GM12878 (cell line): Measurements from ENCODE around the gene FTHL17. TPM values are rescaled to one million over a fixed set of nuclear protein-coding genes. Genes with fewer than 3 reads are reported as not detected.
A peak's percentile ranks its signal among the peaks of the same experiment; 100 is the strongest.

Experiments used
- ATAC-seq: fragments of 200-7000 bp; cut with Tn5 transposase; 3 replicates; pipeline ENCODE4 v1.9.1; 2020; ENCODE audit warnings: mild to moderate bottlenecking, moderate library complexity
- Bru-seq: library from RNA; stranded (reverse); fragments of 400-500 nt; gene quantifications from one replicate; lab custom pipeline; 2021; lab: Mats Ljungman, UMichigan
- BruChase-seq, 2 experiments: library from RNA; stranded (reverse); fragments of 400-500 nt; gene quantifications; one replicate each; lab custom pipeline; 2021; lab: Mats Ljungman, UMichigan
- BruUV-seq: library from RNA; stranded (reverse); fragments of 400-500 nt; replicated peaks from 2 replicates; lab custom pipeline; 2021; lab: Mats Ljungman, UMichigan
- CTCF ChIA-PET: fragments of 300-600 bp; sonication (Branson Sonifier 250); formaldehyde crosslinking; extraction: SDS; loops from one replicate; lab custom pipeline; 2021; ENCODE audit warnings: inconsistent platforms; lab: Yijun Ruan, JAX
- POLR2A ChIA-PET: fragments of 350-600 bp; formaldehyde crosslinking; extraction: SDS; loops from one replicate; lab custom pipeline; 2021; ENCODE audit warnings: inconsistent platforms; lab: Charles Lee
- RAD21 ChIA-PET: fragments of 300-600 bp; sonication (Branson Sonifier 250); formaldehyde crosslinking; loops from one replicate; lab custom pipeline; 2023; ENCODE audit warnings: antibody characterized with exemption; ENCODE audit not compliant: unreplicated experiment; lab: Charles Lee
- SMC1A ChIA-PET: fragments of 300-600 bp; sonication (Branson Sonifier 250); formaldehyde crosslinking; loops from one replicate; lab custom pipeline; 2023; ENCODE audit not compliant: unreplicated experiment, uncharacterized antibody; lab: Charles Lee
- DNase-seq: peaks from one replicate; pipeline ENCODE4 v3.0.0-alpha.2; 2011; ENCODE audit warnings: low read depth, low spot score
- FAIRE-seq: peaks from 3 replicates; lab custom pipeline; 2011; peaks lifted over from hg19 to GRCh38; lab: Jason Lieb, UNC
- H2AFZ ChIP-seq: 2 replicates; pipeline ENCODE4 v1.6.0; 2011; ENCODE audit warnings: low read depth, low read length, control low read depth; ENCODE audit not compliant: control insufficient read depth
- H3K27ac ChIP-seq: 2 replicates; pipeline ENCODE4 v1.5.1; 2011; ENCODE audit warnings: control low read depth; ENCODE audit not compliant: control insufficient read depth, insufficient read depth
- H3K27me3 ChIP-seq, 2 experiments: replicated peaks in 1 of 2; 2 replicates each; pipeline versions ENCODE4 v1.6.0 to v1.6.1; 2011; ENCODE audit warnings: low read length in 1 of 2; ENCODE audit not compliant: control insufficient read depth in 2 of 2, insufficient read depth in 2 of 2
- H3K36me3 ChIP-seq, 2 experiments: 2 replicates each; pipeline ENCODE4 v1.5.1; 2011; ENCODE audit warnings: low read length in 1 of 2; ENCODE audit not compliant: control insufficient read depth in 2 of 2, insufficient read depth in 2 of 2
- H3K4me1 ChIP-seq: 2 replicates; pipeline ENCODE4 v1.6.1; 2011; ENCODE audit warnings: mild to moderate bottlenecking, low read length, moderate library complexity, mixed read lengths; ENCODE audit not compliant: control insufficient read depth, insufficient read depth
- H3K4me2 ChIP-seq: 2 replicates; pipeline ENCODE4 v1.6.0; 2011; ENCODE audit warnings: control low read depth; ENCODE audit not compliant: control insufficient read depth, insufficient read depth
- H3K4me3 ChIP-seq: fragments of 200-600 bp; sonication (generic); 2 replicates; pipeline ENCODE4 v1.5.1; 2016
- H3K79me2 ChIP-seq: 2 replicates; pipeline ENCODE4 v1.6.0; 2011; ENCODE audit warnings: low read length; ENCODE audit not compliant: control insufficient read depth, insufficient read depth
- H3K9ac ChIP-seq: 2 replicates; pipeline ENCODE4 v1.8.0; 2011; ENCODE audit warnings: low read length, control low read depth, mixed read lengths; ENCODE audit not compliant: control insufficient read depth, insufficient read depth
- H3K9me3 ChIP-seq: replicated peaks from 3 replicates; pipeline ENCODE4 v1.5.1; 2011; ENCODE audit warnings: mild to moderate bottlenecking, low read length; ENCODE audit not compliant: control insufficient read depth, insufficient read depth
- H4K20me1 ChIP-seq: 2 replicates; pipeline ENCODE4 v1.6.0; 2011; ENCODE audit not compliant: control insufficient read depth, insufficient read depth
- NR2C2 ChIP-seq: IDR thresholded peaks from 2 replicates; pipeline ENCODE4 v1.6.1; 2011; ENCODE audit warnings: borderline replicate concordance, low read depth; ENCODE audit not compliant: control insufficient read depth, insufficient read length
- WGBS: methylation state at CpG from one replicate; pipeline ENCODE4 v1.1.6; 2016; ENCODE audit warnings: low lambda C conversion rate; ENCODE audit not compliant: insufficient replicate concordance, insufficient coverage; ENCODE audit errors: missing lambda C conversion rate; 5-methylcytosine and 5-hydroxymethylcytosine counted together
- in situ Hi-C: fragments of 300-500 bp; cut with MboI; formaldehyde crosslinking; loops from 9 replicates; pipeline ENCODE4 v1.14.3; 2018; ENCODE audit warnings: mixed read lengths
- intact Hi-C: fragments of 100-400 bp; cut with micrococcal nuclease; formaldehyde crosslinking; loops from one replicate; pipeline ENCODE4 v1.14.2; 2022; ENCODE audit not compliant: unreplicated experiment
- long read RNA-seq, 2 experiments: library from polyadenylated mRNA; unstranded; transcript quantifications; one replicate each; pipeline ENCODE4 v2.0.0, GENCODE V29; 2019 to 2020
- polyA minus RNA-seq, 3 experiments: library from RNA; depleted of rRNA, polyadenylated mRNA; stranded (reverse); fragments of >200 nt; gene quantifications; 2 replicates each; pipeline ENCODE4 v1.2.3, GENCODE V29; 2011
- polyA plus RNA-seq, 11 experiments: library from polyadenylated mRNA; depleted of rRNA in 4 of 11; unstranded in 6 of 11; stranded (reverse) in 5 of 11; fragments of >200 nt; fragmentation: Nextera tagmentation in 4 of 11; fragmentation: Illumina TruSeq in 1 of 11; extraction: Ambion mirVana in 4 of 11; extraction: Trizol in 1 of 11; gene quantifications; 1 replicate in 1 of 11; 2 replicates in 10 of 11; pipeline versions ENCODE4 v1.2.1 to v1.2.3, GENCODE V29; 2011 to 2016; ENCODE audit warnings: inconsistent platforms in 2 of 11, missing spikeins in 2 of 11, low read depth in 1 of 11
- total RNA-seq, 4 experiments: library from RNA; depleted of rRNA in 3 of 4; stranded (reverse); fragments of >200 nt in 3 of 4; fragmentation: Illumina TruSeq in 1 of 4; extraction: Trizol in 1 of 4; gene quantifications; 2 replicates each; pipeline versions ENCODE4 v1.2.1 to v1.2.3, GENCODE V29; 2013 to 2021
- TF ChIP-seq, protein P1 (sequence below): fragments of 450-650 bp; IDR thresholded peaks from 2 replicates; pipeline ENCODE4 v1.6.1; 2017; ENCODE audit warnings: mild to moderate bottlenecking

FTHL17 gene
- not detected in 2 replicates for total RNA-seq (2013; cell fraction: nucleolus; rRNA removed)
- not detected in 2 replicates for total RNA-seq (2014; rRNA removed)
- not detected in 2 replicates for total RNA-seq (2014; rRNA removed; fragmentation: Illumina TruSeq; extraction: Trizol)
- total RNA-seq (2021) = not detected in 2 replicates
- polyA plus RNA-seq (2011; ENCODE audit: low read depth) = not detected
- not detected in 2 replicates for polyA plus RNA-seq (2011; rRNA removed)
- not detected in 2 replicates for polyA plus RNA-seq (2011; cell fraction: cytosol; rRNA removed)
- polyA plus RNA-seq (2011; cell fraction: nucleus; rRNA removed) = not detected in 2 replicates
- not detected in 2 replicates for polyA plus RNA-seq (2012)
- not detected in 2 replicates for polyA plus RNA-seq (2014; fragmentation: Illumina TruSeq; extraction: Trizol)
- polyA plus RNA-seq (2014; fragmentation: Nextera tagmentation; extraction: Ambion mirVana) = not detected
- not detected in 2 replicates for polyA plus RNA-seq (2014; rRNA removed)
- not detected for polyA plus RNA-seq (2016; fragmentation: Nextera tagmentation; extraction: Ambion mirVana)
- not detected in 2 replicates for polyA minus RNA-seq (2011; rRNA and poly(A)+ RNA removed)
- polyA minus RNA-seq (2011; cell fraction: cytosol; rRNA and poly(A)+ RNA removed) = not detected in 2 replicates
- polyA minus RNA-seq (2011; cell fraction: nucleus; rRNA and poly(A)+ RNA removed) = not detected in 2 replicates
- Bru-seq, nascent RNA = not detected
- BruChase-seq, experiment 1, labeled RNA remaining after a 6-hour chase = not detected
- BruChase-seq, experiment 2, labeled RNA remaining after a 2-hour chase = not detected
- long read RNA-seq, experiment 1 = 0 reads
- long read RNA-seq, experiment 2 = 0 reads

DNA sequence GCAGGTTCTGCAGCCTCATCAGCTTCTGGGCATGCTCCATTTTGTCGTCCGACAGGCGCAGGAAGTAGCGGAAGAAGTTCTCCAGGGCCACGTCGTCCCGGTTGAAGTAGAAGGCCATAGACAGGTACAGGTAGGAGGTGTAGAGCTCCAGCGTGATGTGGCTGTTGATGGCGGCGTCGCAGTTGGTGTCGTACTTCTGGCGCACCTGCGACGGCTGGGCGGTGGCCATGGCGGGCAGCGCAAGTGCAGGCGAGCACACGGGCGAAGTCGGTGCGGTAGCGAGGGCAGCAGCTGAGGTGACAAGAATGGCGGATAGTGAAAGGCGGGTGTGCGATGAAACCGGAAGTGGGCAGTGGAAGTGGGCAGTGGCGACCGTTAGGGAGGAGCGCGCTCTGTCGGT lies at the start of gene FTHL17:
TSS of gene FTHL17 (minus strand) at position 317 of the 400 bp plus-strand sequence. CDS start at position 229, 88 bp downstream.
- RAD21 ChIA-PET = no interaction called here
- Histone ChIP-seq H3K9ac (no peak within 1 kb of the TSS), H3K27ac (no peak within 1 kb of the TSS), H4K20me1 (no peaks in the 10 kb centered on the region), H2AFZ (no peak within 1 kb of the TSS), H3K79me2 (no peaks in the 10 kb centered on the region), H3K4me2 (no peak within 1 kb of the TSS), H3K27me3 (no peaks in the 10 kb centered on the region), H3K4me3 (no peak within 1 kb of the TSS), H3K36me3 (no peaks in the 10 kb centered on the region), H3K9me3 (no peaks in the 10 kb centered on the region; the same call in 2 of the 3 replicates), H3K4me1 (peaks cover 16% of the 10 kb centered on the region; the same call in 1 of the 2 replicates)
- in situ Hi-C loops = no loop called here
- SMC1A ChIA-PET = no interaction called here
- FAIRE-seq (no peak), ATAC-seq (no peak), DNase-seq (no peak)
- WGBS = 82% methylated on average over 20 of the region's 33 CpGs
- no TSS peak for BruUV-seq
- POLR2A ChIA-PET = no interaction called here
- CTCF ChIA-PET = interaction anchor here (1.6 kb wide), 1 partner anchor 33 kb away, joined by 5 read pairs; no protein-coding TSS in a partner anchor
- no peak for TF ChIP-seq NR2C2
- TF ChIP-seq, protein P1, sequence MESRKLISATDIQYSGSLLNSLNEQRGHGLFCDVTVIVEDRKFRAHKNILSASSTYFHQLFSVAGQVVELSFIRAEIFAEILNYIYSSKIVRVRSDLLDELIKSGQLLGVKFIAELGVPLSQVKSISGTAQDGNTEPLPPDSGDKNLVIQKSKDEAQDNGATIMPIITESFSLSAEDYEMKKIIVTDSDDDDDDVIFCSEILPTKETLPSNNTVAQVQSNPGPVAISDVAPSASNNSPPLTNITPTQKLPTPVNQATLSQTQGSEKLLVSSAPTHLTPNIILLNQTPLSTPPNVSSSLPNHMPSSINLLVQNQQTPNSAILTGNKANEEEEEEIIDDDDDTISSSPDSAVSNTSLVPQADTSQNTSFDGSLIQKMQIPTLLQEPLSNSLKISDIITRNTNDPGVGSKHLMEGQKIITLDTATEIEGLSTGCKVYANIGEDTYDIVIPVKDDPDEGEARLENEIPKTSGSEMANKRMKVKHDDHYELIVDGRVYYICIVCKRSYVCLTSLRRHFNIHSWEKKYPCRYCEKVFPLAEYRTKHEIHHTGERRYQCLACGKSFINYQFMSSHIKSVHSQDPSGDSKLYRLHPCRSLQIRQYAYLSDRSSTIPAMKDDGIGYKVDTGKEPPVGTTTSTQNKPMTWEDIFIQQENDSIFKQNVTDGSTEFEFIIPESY = 0 out of 2 replicates have a peak, but pooled peaks have one; percentile 53
- intact Hi-C loops = no loop called here
